Caco-2 (cell line): ENCODE measurements around the gene ABCG4. TPM values are rescaled to one million over a fixed set of nuclear protein-coding genes. Genes with fewer than 3 reads are reported as not detected.

ENCODE experiments used
- BruUV-seq: library from RNA; stranded (reverse); fragments of 400-500 nt; replicated peaks from 2 replicates; lab custom pipeline; 2021; lab: Mats Ljungman, UMichigan
- CTCF ChIA-PET: fragments of 300-600 bp; sonication (Branson Sonifier 250); formaldehyde crosslinking; loops from one replicate; lab custom pipeline; 2022; ENCODE audit warnings: antibody characterized with exemption; lab: Charles Lee
- POLR2A ChIA-PET: fragments of 300-600 bp; sonication (Branson Sonifier 250); formaldehyde crosslinking; loops from one replicate; lab custom pipeline; 2022; ENCODE audit warnings: antibody characterized with exemption; lab: Charles Lee
- DNase-seq, 2 experiments: peaks; one replicate each; pipeline versions ENCODE4 v3.0.0 to v3.0.0-alpha.2; 2020 to 2022
- H3K27me3 ChIP-seq: replicated peaks from 2 replicates; pipeline ENCODE4 v1.6.0; 2011; ENCODE audit warnings: low read length; ENCODE audit not compliant: control insufficient read depth, insufficient read depth
- H3K36me3 ChIP-seq: 2 replicates; pipeline ENCODE4 v1.5.1; 2011; ENCODE audit warnings: low read length; ENCODE audit not compliant: control insufficient read depth, insufficient read depth
- H3K4me1 ChIP-seq: fragments of 250-450 bp; sonication (Bioruptor Pico); 2 replicates; pipeline ENCODE4 v1.5.1; 2020; ENCODE audit warnings: mild to moderate bottlenecking
- H3K4me3 ChIP-seq: 2 replicates; pipeline ENCODE4 v1.5.1; 2011; ENCODE audit warnings: low read depth, mild to moderate bottlenecking, control low read depth, low read length
- H3K9me3 ChIP-seq: fragments of 250-450 bp; sonication (Bioruptor Pico); 2 replicates; pipeline ENCODE4 v1.5.1; 2020; ENCODE audit warnings: mild to moderate bottlenecking, moderate library complexity
- H3K27ac Mint-ChIP-seq: one replicate; pipeline ENCODE4 v1.8.0; 2022; ENCODE audit warnings: mixed read lengths; ENCODE audit not compliant: unreplicated experiment
- H3K27me3 Mint-ChIP-seq: one replicate; pipeline ENCODE4 v1.8.0; 2022; ENCODE audit warnings: mixed read lengths; ENCODE audit not compliant: insufficient read depth, unreplicated experiment
- H3K36me3 Mint-ChIP-seq: one replicate; pipeline ENCODE4 v1.8.0; 2022; ENCODE audit warnings: mild to moderate bottlenecking, mixed read lengths; ENCODE audit not compliant: insufficient read depth, unreplicated experiment
- H3K4me1 Mint-ChIP-seq: one replicate; pipeline ENCODE4 v1.8.0; 2022; ENCODE audit warnings: low read depth, mixed read lengths; ENCODE audit not compliant: unreplicated experiment
- H3K4me3 Mint-ChIP-seq: one replicate; pipeline ENCODE4 v1.8.0; 2022; ENCODE audit warnings: mild to moderate bottlenecking, moderate library complexity, mixed read lengths; ENCODE audit not compliant: unreplicated experiment
- H3K9me3 Mint-ChIP-seq: one replicate; pipeline ENCODE4 v1.8.0; 2022; ENCODE audit warnings: mixed read lengths; ENCODE audit not compliant: unreplicated experiment
- CTCF ChIP-seq, 2 experiments: fragments of 200-600 bp in 1 of 2; IDR thresholded peaks; 1 replicate in 1 of 2; 2 replicates in 1 of 2; pipeline versions ENCODE4 v1.5.1 to v1.8.0; 2011 to 2022; ENCODE audit warnings: antibody characterized with exemption in 1 of 2, control low read depth in 1 of 2, inconsistent platforms in 1 of 2, low read depth in 1 of 2, low read length in 1 of 2, mild to moderate bottlenecking in 1 of 2, moderate library complexity in 1 of 2; ENCODE audit not compliant: insufficient read depth in 1 of 2, severe bottlenecking in 1 of 2, unreplicated experiment in 1 of 2
- intact Hi-C: fragments of 100-400 bp; cut with micrococcal nuclease; formaldehyde crosslinking; loops from one replicate; pipeline ENCODE4 v1.10.0; 2022; ENCODE audit not compliant: unreplicated experiment
- total RNA-seq: library from RNA; stranded (reverse); gene quantifications from 2 replicates; pipeline ENCODE4 v1.2.3, GENCODE V29; 2022

Gene ABCG4
- total RNA-seq, 1 experiment from 2014 or later, result 0.18 TPM

GRCh38 chr11:119206511-119207414 lies 57.9 kb downstream of the ABCG4 start:
- H3K36me3 Mint-ChIP-seq, result no peaks in the 10 kb centered on the region
- DNase-seq, result peak; percentile 46 to 64
- no peaks in the 10 kb centered on the region for H3K36me3 ChIP-seq
- no peaks in the 10 kb centered on the region for H3K9me3 ChIP-seq
- peak overlapping the region; percentile 92 for H3K4me3 Mint-ChIP-seq
- ChIA-PET POLR2A (interaction anchor here (0.6 to 2.2 kb wide), 12 partner anchors 10 to 151 kb away, joined by 3 to 18 read pairs (median 6); partner anchors contain the start of genes C2CD2L, DPAGT1, HINFP and HMBS), CTCF (interaction anchor here (0.6 to 2.4 kb wide), 40 partner anchors 9 to 701 kb away, joined by 3 to 28 read pairs (median 6); partner anchors contain the start of genes C2CD2L, DPAGT1, HINFP and USP2)
- peaks cover 32% of the 10 kb centered on the region for H3K4me1 ChIP-seq
- H3K4me1 Mint-ChIP-seq, result peaks cover 32% of the 10 kb centered on the region
- H3K27me3 Mint-ChIP-seq, result no peaks in the 10 kb centered on the region
- peak overlapping the region; percentile 87 for H3K27ac Mint-ChIP-seq
- H3K9me3 Mint-ChIP-seq, result no peaks in the 10 kb centered on the region
- intact Hi-C loops, result loop anchor here (1.0 to 10.0 kb wide), 2 partner anchors 78 to 108 kb away; partner anchors contain the start of gene MCAM
- peak in 1 of 2 experiments; percentile 2 for TF ChIP-seq CTCF (IDR thresholded peaks at IDR 0.05; ENCODE audit: insufficient read depth in 1 of 2, low read depth in 1 of 2, low read length in 1 of 2, severe bottlenecking in 1 of 2, unreplicated experiment in 1 of 2)
- H3K4me3 ChIP-seq, result peak overlapping the region; percentile 88
- H3K27me3 ChIP-seq, result no peaks in the 10 kb centered on the region
- TSS peak; percentile 42 for BruUV-seq

GRCh38 chr11:119207415-119207960 lies 58.6 kb downstream of the ABCG4 start:
- intact Hi-C loops, result loop anchor here (10.0 kb wide), 1 partner anchor 107 kb away; the partner anchor contains the start of gene MCAM
- Mint-ChIP-seq H3K4me3 (peak overlapping the region; percentile 92), H3K27ac (peak overlapping the region; percentile 87), H3K9me3 (no peaks in the 10 kb centered on the region), H3K4me1 (peaks cover 32% of the 10 kb centered on the region), H3K27me3 (no peaks in the 10 kb centered on the region), H3K36me3 (no peaks in the 10 kb centered on the region)
- no peaks in the 10 kb centered on the region for H3K27me3 ChIP-seq
- no peak for TF ChIP-seq CTCF (IDR thresholded peaks at IDR 0.05; ENCODE audit: insufficient read depth in 1 of 2, low read depth in 1 of 2, low read length in 1 of 2, severe bottlenecking in 1 of 2, unreplicated experiment in 1 of 2)
- no peaks in the 10 kb centered on the region for H3K9me3 ChIP-seq
- H3K4me3 ChIP-seq, result peak overlapping the region; percentile 88
- ChIA-PET POLR2A (interaction anchor here (0.6 to 2.2 kb wide), 5 partner anchors 11 to 140 kb away, joined by 3 to 11 read pairs (median 6); partner anchors contain the start of genes HMBS and VPS11), CTCF (interaction anchor here (2.0 to 2.4 kb wide), 3 partner anchors 12 to 174 kb away, joined by 5 to 28 read pairs (median 25); partner anchors contain the start of gene USP2)
- DNase-seq, result no peak
- peaks cover 25% of the 10 kb centered on the region for H3K4me1 ChIP-seq
- BruUV-seq, result no TSS peak
- H3K36me3 ChIP-seq, result no peaks in the 10 kb centered on the region

DNA sequence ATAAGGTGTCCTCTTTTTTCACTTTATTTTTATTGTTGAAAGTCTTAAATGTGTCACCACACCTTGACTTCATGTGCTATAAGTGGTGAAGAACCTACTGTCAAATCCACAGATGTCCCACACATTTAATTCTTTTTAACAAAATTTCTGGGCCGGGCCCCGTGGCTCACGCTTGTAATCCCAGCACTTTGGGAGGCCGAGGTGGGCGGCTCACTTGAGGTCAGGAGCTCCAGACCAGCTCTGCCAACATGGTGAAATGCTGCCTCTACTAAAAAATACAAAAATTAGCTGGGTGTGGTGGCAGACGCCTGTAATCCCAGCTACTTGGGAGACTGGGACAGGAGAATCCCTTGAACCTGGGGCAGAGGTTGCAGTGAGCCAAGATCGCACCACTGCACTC lies 60.3 kb downstream of the ABCG4 start:
- Histone ChIP-seq H3K9me3 (no peaks in the 10 kb centered on the region), H3K36me3 (no peaks in the 10 kb centered on the region), H3K4me3 (no peak overlapping the region), H3K4me1 (peaks cover 17% of the 10 kb centered on the region), H3K27me3 (no peaks in the 10 kb centered on the region)
- Mint-ChIP-seq H3K4me3 (no peak overlapping the region), H3K36me3 (peaks cover 5% of the 10 kb centered on the region), H3K27ac (no peak overlapping the region), H3K27me3 (no peaks in the 10 kb centered on the region), H3K4me1 (peaks cover 38% of the 10 kb centered on the region), H3K9me3 (no peaks in the 10 kb centered on the region)
- intact Hi-C loops, result loop anchor here (10.0 kb wide), 1 partner anchor 106 kb away; the partner anchor contains the start of gene MCAM
- BruUV-seq, result no TSS peak
- peak in 1 of 2 experiments; percentile 25 for DNase-seq
- TF ChIP-seq CTCF (IDR thresholded peaks at IDR 0.05; ENCODE audit: insufficient read depth in 1 of 2, low read depth in 1 of 2, low read length in 1 of 2, severe bottlenecking in 1 of 2, unreplicated experiment in 1 of 2), result no peak
- POLR2A ChIA-PET, result no interaction called here
- CTCF ChIA-PET, result interaction anchor here (0.7 kb wide), 1 partner anchor 179 kb away, joined by 3 read pairs; no protein-coding TSS in a partner anchor
